Activated naive CD4-positive, alpha-beta T cell treated with anti-CD3 and anti-CD28 coated beads, Interleukin-2, amount 10 ng/mL, durations not matched to agents 5 hours and 36 hours (primary cell): ENCODE results near the gene SMIM35. TPM values are rescaled to one million over a fixed set of nuclear protein-coding genes. Genes with fewer than 3 reads are reported as not detected.

ENCODE experiments used
- total RNA-seq, 2 experiments: library from RNA; stranded (reverse); gene quantifications; one replicate each; pipeline ENCODE4 v1.2.3, GENCODE V29; 2021

Gene SMIM35
- under 1 TPM; 0.05 to 0.17 TPM for total RNA-seq

DNA sequence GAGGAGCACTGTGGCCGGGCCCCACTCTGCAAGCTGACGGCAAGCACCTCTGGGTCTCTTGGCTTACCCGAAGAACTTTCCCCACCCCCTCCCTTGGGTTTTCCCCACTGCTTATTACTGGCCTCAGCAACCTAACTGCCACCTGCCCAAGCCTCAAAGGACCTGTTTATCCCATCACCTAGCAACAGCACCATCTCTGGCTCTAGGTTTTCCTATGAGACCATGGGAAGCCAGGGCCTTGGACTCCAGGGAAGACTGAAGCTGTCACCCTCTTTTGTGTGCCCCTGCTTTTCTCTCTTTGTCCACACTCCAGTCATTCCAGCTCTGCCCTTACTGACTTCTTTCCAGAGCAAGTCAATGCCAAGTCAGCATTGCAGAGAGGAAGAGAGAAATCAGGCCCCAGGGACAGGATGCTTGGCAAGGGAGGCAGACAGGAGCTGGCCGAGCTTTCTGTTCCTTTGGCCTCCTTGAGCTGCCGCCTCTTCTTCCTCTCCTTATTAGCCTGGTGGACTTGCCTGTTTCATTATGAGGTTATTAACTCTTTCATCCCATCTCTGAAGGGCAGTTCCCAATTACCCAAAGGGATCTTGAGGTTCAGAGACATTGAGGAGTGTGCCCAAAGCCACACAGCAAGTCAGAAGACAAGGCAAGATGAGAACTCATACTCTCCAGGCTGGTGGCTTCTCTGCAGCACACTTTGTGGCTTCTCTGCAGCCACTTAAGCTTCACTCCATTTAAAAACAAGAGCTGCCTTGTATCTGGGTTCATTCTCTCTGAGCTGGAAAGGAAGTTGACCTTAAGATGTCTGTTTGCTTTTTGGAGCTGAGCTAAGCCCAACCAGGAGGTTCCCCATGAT lies at the start of gene SMIM35:
Gene SMIM35, minus strand, starts transcription at position 51 of the 856 bp plus-strand sequence. CDS start 206 bp downstream, outside the sequence.

DNA sequence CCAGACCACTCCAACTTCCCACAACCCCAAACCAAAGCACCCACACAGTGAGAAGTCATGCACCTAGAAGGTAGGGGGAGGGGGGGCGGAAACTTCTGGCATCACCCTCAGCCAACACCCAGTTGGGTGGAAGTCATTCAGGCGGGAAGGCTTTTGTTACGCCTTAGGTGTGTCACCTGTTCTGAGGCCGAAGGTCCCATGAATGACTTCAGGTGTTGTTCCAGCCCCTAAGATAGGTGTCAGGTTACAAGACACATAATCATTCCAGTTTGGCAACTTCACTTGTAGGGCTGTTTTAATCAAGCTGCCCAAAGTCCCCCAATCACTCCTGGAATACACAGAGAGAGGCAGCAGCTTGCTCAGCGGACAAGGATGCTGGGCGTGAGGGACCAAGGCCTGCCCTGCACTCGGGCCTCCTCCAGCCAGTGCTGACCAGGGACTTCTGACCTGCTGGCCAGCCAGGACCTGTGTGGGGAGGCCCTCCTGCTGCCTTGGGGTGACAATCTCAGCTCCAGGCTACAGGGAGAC lies 9.9 kb downstream of the SMIM35 start, which contains the start of gene TMPRSS4:
Gene TMPRSS4, plus strand, starts transcription at position 325 of the 528 bp plus-strand sequence. CDS start 225 bp downstream, outside the sequence.

DNA sequence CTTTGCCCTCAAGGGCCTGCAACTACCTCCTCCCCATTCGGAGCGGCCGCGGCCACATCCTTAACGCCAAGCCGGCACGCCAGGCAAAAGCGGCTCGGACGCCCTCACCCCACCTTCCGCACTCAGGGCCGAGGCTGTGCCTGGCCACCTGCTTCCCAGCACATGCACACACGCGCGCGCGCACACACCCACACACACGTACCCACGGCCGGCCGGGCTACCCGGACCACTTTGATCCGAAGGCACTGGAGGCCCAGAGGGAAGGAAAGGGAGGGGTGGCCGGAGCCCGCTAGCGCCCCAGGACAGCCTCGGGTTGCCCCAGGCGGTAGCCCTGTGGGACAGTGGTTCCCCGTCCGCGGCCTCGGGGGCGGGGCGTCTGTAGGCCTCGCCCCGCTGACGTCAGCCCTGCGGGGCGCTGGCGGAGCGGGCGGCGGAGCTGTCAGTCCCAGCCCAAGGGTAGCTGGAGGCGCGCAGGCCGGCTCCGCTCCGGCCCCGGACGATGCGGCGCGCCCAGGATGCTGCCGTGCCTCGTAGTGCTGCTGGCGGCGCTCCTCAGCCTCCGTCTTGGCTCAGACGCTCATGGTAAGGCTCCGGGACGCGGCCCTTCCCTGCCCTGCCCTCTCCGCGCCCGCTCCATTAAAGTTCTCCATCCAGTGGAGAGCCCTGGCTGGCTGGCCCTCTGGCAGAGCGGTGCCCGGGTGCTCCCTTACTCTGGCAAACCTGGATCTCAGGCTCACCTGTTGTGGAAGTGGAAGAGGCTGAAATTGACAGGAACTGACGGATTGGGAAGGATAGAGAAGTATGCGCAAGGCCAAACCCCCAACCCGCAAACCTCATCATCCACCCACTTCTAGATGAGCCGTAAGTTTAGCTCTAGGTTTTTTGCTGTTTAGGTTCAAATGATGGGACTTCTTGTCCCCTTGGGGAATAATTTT lies 100.5 kb downstream of the SMIM35 start, which contains the start of gene IL10RA:
Gene IL10RA, plus strand, starts transcription at position 442 of the 935 bp plus-strand sequence. Its CDS starts 74 bp downstream, at position 516.

Other genes starting within 250 kb of the SMIM35 start
- gene FXYD6, start 210.3 kb downstream of the SMIM35 start, total RNA-seq: not detected
- gene TMPRSS13, start 157.6 kb downstream of the SMIM35 start, total RNA-seq: 1 to 10 TPM; 1.7 to 2.0 TPM
- 100 to 1,000 TPM; 154 to 156 TPM for gene IL10RA, start 100.6 kb downstream of the SMIM35 start, total RNA-seq
- not detected for gene TMPRSS4, start 9.9 kb downstream of the SMIM35 start, total RNA-seq
- under 1 TPM in 1 of 2 experiments, not detected in 1; 0.10 TPM for gene SCN4B, start 65.9 kb upstream of the SMIM35 start, total RNA-seq
- not detected for gene SCN2B, start 89.7 kb upstream of the SMIM35 start, total RNA-seq
- gene JAML, start 138.0 kb upstream of the SMIM35 start, total RNA-seq: 10 to 100 TPM; 74.3 to 76.2 TPM
- 10 to 100 TPM; 13.0 to 13.7 TPM for gene MPZL3, start 165.4 kb upstream of the SMIM35 start, total RNA-seq
- gene MPZL2, start 177.3 kb upstream of the SMIM35 start, total RNA-seq: 1 to 10 TPM; 4.8 to 5.2 TPM
- 100 to 1,000 TPM; 618 to 632 TPM for gene CD3E, start 217.8 kb upstream of the SMIM35 start, total RNA-seq